ENCODE data around the gene MYL5.
"Not testable (repeated sequence)": the region's sequence is repeated elsewhere in the genome, so short reads cannot be mapped to it uniquely, and the experiment has no call there.

MYL5 gene

GRCh38 chr4:674172-675035 lies at the start of gene MYL5, which contains the start of gene ATP5ME:
Gene MYL5 (plus strand): TSS chr4:674542. CDS start chr4:678027, 3,485 bp downstream.
Gene ATP5ME (minus strand): TSS chr4:674276. CDS start chr4:674247, 29 bp downstream.
- peak; percentile 86 for DNase-seq

GRCh38 chr4:624705-625590 lies 49.4 kb upstream of the MYL5 start, which contains the start of gene PDE6B:
Gene PDE6B (plus strand): TSS chr4:625573. CDS start chr4:625627, 54 bp downstream.
- no peak for DNase-seq

- DNase-seq, result no peak
Measured at GRCh38 chr4:625631-626161, 48.6 kb upstream of the MYL5 start.

- no peak for DNase-seq
Measured at GRCh38 chr4:626201-627091, 47.9 kb upstream of the MYL5 start.

- DNase-seq, result no peak
Measured at GRCh38 chr4:627347-628125, 46.8 kb upstream of the MYL5 start.

- DNase-seq, result no peak
Measured at GRCh38 chr4:628311-628741, 46.0 kb upstream of the MYL5 start.

GRCh38 chr4:628821-629635 lies 45.3 kb upstream of the MYL5 start:
- no peak for DNase-seq

- no peak for DNase-seq
Measured at GRCh38 chr4:629636-629914, 44.8 kb upstream of the MYL5 start.

- DNase-seq, result no peak
Measured at GRCh38 chr4:629915-630641, 44.3 kb upstream of the MYL5 start.

GRCh38 chr4:630656-631055 lies 43.7 kb upstream of the MYL5 start:
- no peak for DNase-seq

- DNase-seq, result no peak
Measured at GRCh38 chr4:632196-632790, 42.0 kb upstream of the MYL5 start.

GRCh38 chr4:632926-633325 lies 41.4 kb upstream of the MYL5 start:
- no peak for DNase-seq

GRCh38 chr4:633406-633805 lies 40.9 kb upstream of the MYL5 start:
- DNase-seq, result no peak

- no peak for DNase-seq
Measured at GRCh38 chr4:633976-634598, 40.3 kb upstream of the MYL5 start.

- DNase-seq, result no peak
Measured at GRCh38 chr4:634599-634985, 39.8 kb upstream of the MYL5 start.

- DNase-seq, result not testable (repeated sequence)
Measured at GRCh38 chr4:635066-635835, 39.1 kb upstream of the MYL5 start.

GRCh38 chr4:635851-636627 lies 38.3 kb upstream of the MYL5 start:
- DNase-seq, result no peak

Data from NCI-H1105 treated with DMSO at 0.1 percent for 48 hours (cell line).